GM15510 (cell line): ENCODE results near the gene VPS13C.

Experiments
- POLR2A ChIP-seq: IDR thresholded peaks from 3 replicates; pipeline ENCODE4 v1.6.1; 2011; ENCODE audit warnings: borderline replicate concordance; ENCODE audit not compliant: insufficient read length; ENCODE audit errors: extremely low read depth

Gene VPS13C

GRCh38 chr15:61818801-61819200 lies 241.4 kb downstream of the VPS13C start:
- TF ChIP-seq POLR2A, result no peak

- no peak for TF ChIP-seq POLR2A
These were observed 243.4 kb downstream of the VPS13C start for GRCh38 chr15:61816856-61817255.

DNA sequence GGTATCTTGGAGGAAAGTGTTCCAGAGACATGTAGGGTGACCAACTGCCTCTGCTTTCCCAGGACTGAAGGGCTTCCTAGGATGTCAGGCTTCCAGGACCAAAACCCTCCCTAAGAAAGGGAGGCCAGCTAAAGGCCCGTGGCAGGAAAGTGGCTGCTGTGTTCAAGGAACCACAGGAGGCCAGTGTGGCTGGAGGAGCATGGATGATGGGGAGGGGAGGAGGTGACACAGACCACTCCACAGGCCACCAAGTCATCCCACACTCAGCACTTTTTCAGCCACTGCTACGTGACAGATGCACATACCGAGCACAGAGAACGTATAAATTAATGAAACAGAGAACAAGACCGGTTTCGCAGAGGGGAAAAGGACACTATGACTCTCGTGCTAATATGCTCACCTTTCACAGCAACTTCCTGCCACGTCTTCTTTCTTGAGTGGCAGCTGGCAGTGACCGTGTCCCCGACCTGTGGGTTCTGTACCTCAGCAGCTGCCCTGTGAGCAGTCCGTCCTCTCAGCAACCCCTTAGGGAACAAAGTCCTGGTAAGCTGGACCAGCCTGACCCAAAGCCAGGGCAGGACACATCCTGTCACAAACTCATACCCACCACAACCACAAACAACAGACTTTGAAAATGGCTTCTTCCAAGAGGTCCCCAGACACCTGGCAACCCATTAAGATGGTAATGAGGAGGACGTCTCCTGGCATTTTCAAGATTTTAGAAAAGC lies 244.7 kb downstream of the VPS13C start:
- no peak for TF ChIP-seq POLR2A

DNA sequence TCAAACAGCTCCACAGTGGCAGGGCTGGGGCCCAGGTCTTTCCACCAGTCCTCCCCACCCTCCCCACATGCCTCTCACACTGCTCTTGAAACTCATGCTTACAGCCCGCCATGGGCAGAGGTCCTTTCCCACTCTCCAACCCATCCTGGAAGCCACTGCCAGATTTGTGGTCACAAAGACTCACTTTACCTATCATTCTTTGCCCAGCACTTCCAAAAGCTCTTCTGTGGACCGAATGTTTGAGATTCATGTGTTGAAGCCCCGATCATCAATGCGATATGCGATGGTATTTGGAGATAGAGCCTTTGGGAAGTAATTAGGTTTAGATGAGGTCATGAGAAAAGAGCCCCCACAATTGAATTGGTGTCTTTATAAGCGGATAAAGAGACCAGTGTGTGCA lies 247.8 kb downstream of the VPS13C start:
- TF ChIP-seq POLR2A, result no peak

DNA sequence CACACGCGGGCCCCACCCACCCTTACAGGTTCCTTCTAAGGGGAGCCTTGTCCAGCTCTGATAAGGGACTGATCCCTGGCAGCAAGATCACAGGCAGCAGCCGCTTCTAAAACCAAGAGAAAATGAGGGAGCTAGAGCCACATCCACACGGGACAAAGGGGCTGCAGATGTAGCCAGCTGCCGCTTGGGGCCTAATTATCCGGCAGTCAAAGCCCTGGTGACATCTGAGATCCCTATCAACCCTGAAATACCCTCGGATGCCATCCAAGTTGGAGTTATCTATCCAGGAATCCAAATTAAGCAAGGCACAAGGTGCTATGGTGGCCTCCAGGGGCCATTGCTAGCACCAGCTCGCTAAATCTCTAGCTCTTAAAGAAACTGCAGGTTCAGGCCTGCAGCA lies 248.3 kb downstream of the VPS13C start:
- no peak for TF ChIP-seq POLR2A

DNA sequence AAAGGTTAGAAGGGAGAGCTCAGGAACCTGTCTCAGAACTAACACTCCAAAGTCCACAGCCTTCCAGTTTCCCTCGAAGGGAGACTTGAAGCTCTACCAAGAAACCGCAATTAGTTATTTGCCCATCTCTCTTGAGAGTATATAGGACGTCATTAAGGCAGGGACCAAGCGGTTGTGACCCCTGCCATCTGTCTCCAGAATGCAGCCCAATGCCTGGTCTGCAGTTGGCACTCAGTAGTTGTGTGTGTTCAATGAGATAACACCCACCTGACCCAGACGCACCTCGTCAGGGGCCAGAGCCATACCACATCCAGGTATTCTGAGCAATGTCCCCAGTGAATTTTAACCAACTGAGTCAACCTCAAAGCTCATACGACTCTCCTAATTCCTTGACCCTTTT lies 251.0 kb downstream of the VPS13C start:
- TF ChIP-seq POLR2A, result no peak

- TF ChIP-seq POLR2A, result no peak
These were observed 252.8 kb downstream of the VPS13C start for GRCh38 chr15:61807281-61807929.
